K562 (cell line): ENCODE data around the gene ORAI3. TPM values are rescaled to one million over a fixed set of nuclear protein-coding genes. Genes with fewer than 3 reads are reported as not detected.

Source experiments
- ATAC-seq: fragments of 200-7000 bp; cut with Tn5 transposase; 3 replicates; pipeline ENCODE4 v1.9.1; 2020; ENCODE audit warnings: moderate library complexity
- BruUV-seq: library from RNA; stranded (reverse); fragments of 400-500 nt; replicated peaks from 2 replicates; lab custom pipeline; 2021; lab: Mats Ljungman, UMichigan
- CTCF ChIA-PET: fragments of 300-600 bp; formaldehyde crosslinking; extraction: SDS; loops from one replicate; lab custom pipeline; 2021; ENCODE audit warnings: low intra/inter-chr PET ratio; lab: Yijun Ruan, JAX
- POLR2A ChIA-PET: fragments of 300-600, 350-650 bp; sonication (Branson Sonifier 250); formaldehyde crosslinking; extraction: SDS; loops from one replicate; lab custom pipeline; 2021; ENCODE audit warnings: antibody characterized with exemption, inconsistent platforms; lab: Yijun Ruan, JAX
- DNase-seq, 4 experiments: peaks; one replicate each; pipeline versions ENCODE4 v3.0.0 to v3.0.0-alpha.2; 2011 to 2018; ENCODE audit warnings: low spot score in 3 of 4, mixed read lengths in 3 of 4; ENCODE audit errors: extremely low read depth in 1 of 4
- FAIRE-seq: peaks from 2 replicates; lab custom pipeline; 2011; peaks lifted over from hg19 to GRCh38; lab: Jason Lieb, UNC
- H2AFZ ChIP-seq: 2 replicates; pipeline ENCODE4 v1.6.0; 2011; ENCODE audit warnings: low read depth, low read length, control low read depth, inconsistent platforms
- H3K27ac ChIP-seq: fragments of 200-600 bp; 3 replicates; pipeline ENCODE4 v1.8.0; 2011; ENCODE audit warnings: low read depth, mild to moderate bottlenecking, control low read depth, inconsistent platforms, low read length, moderate library complexity, mixed read lengths; ENCODE audit errors: extremely low read depth
- H3K27me3 ChIP-seq, 2 experiments: fragments of 300-600 bp in 1 of 2; 2 replicates in 1 of 2; 3 replicates in 1 of 2; pipeline versions ENCODE4 v1.6.0 to v1.8.0; 2011; ENCODE audit warnings: inconsistent platforms in 2 of 2, low read length in 2 of 2, mild to moderate bottlenecking in 1 of 2, mixed read lengths in 1 of 2, moderate library complexity in 1 of 2; ENCODE audit not compliant: control insufficient read depth in 2 of 2, insufficient read depth in 2 of 2
- H3K36me3 ChIP-seq: fragments of 300-600 bp; 3 replicates; pipeline ENCODE4 v1.8.0; 2011; ENCODE audit warnings: mild to moderate bottlenecking, low read length, inconsistent platforms; ENCODE audit not compliant: control insufficient read depth, insufficient read depth
- H3K4me1 ChIP-seq, 2 experiments: fragments of 200-600 bp in 1 of 2; replicated peaks in 1 of 2; 2 replicates in 1 of 2; 3 replicates in 1 of 2; pipeline versions ENCODE4 v1.5.1 to v1.8.0; 2011; ENCODE audit warnings: inconsistent platforms in 2 of 2, low read length in 2 of 2, mild to moderate bottlenecking in 1 of 2, mixed read lengths in 1 of 2, moderate library complexity in 1 of 2; ENCODE audit not compliant: control insufficient read depth in 2 of 2, insufficient read depth in 2 of 2
- H3K4me2 ChIP-seq: 2 replicates; pipeline ENCODE4 v1.6.1; 2011; ENCODE audit warnings: low read length, control low read depth, inconsistent platforms, mixed read lengths; ENCODE audit not compliant: insufficient read depth
- H3K4me3 ChIP-seq: fragments of 200-600 bp; sonication (generic), shearing (Covaris generic); 2 replicates; pipeline ENCODE4 v1.5.1; 2016; ENCODE audit warnings: control low read depth, inconsistent platforms
- H3K79me2 ChIP-seq: fragments of 200-600 bp; 3 replicates; pipeline ENCODE4 v1.8.0; 2011; ENCODE audit warnings: low read length, inconsistent platforms; ENCODE audit not compliant: control insufficient read depth, insufficient read depth
- H3K9ac ChIP-seq, 2 experiments: 2 replicates each; pipeline versions ENCODE4 v1.6.0 to v1.6.1; 2011; ENCODE audit warnings: low read depth in 2 of 2, low read length in 2 of 2, control low read depth in 1 of 2, inconsistent platforms in 1 of 2, mild to moderate bottlenecking in 1 of 2, mixed read lengths in 1 of 2; ENCODE audit not compliant: insufficient read depth in 1 of 2
- H3K9me1 ChIP-seq: one replicate; pipeline ENCODE4 v1.6.0; 2011; ENCODE audit warnings: inconsistent platforms, mild to moderate bottlenecking, low read length, moderate library complexity; ENCODE audit not compliant: control insufficient read depth, insufficient read depth
- H3K9me3 ChIP-seq: replicated peaks from 2 replicates; pipeline ENCODE4 v1.5.1; 2011; ENCODE audit warnings: low read depth, low read length, inconsistent platforms; ENCODE audit not compliant: control insufficient read depth, insufficient read depth
- H4K20me1 ChIP-seq: replicated peaks from 2 replicates; pipeline ENCODE4 v1.6.1; 2011; ENCODE audit warnings: low read length, inconsistent platforms, mixed read lengths; ENCODE audit not compliant: control insufficient read depth, insufficient read depth
- BRD9 ChIP-seq: fragments of 450-650 bp; IDR thresholded peaks from 2 replicates; pipeline ENCODE4 v1.6.1; 2018; ENCODE audit warnings: low read depth; ENCODE audit not compliant: partially characterized antibody
- CBFB ChIP-seq: sonication (generic); formaldehyde crosslinking; IDR thresholded peaks from 2 replicates; pipeline ENCODE4 v1.4.0; 2020; ENCODE audit warnings: mild to moderate bottlenecking, missing genetic modification reagents
- EP400 ChIP-seq: fragments of 450-650 bp; IDR thresholded peaks from 2 replicates; pipeline ENCODE4 v1.6.1; 2017; ENCODE audit warnings: antibody characterized with exemption, mild to moderate bottlenecking, moderate library complexity
- EZH2 ChIP-seq: IDR thresholded peaks from 2 replicates; pipeline ENCODE4 v1.6.1; 2012; ENCODE audit warnings: low read depth, mild to moderate bottlenecking, inconsistent platforms, low read length, borderline replicate concordance
- FOXK2 ChIP-seq, 2 experiments: fragments of 450-650 bp; IDR thresholded peaks in 1 of 2; conservative IDR thresholded peaks in 1 of 2; 2 replicates each; pipeline ENCODE4 v1.6.1; 2016; ENCODE audit warnings: low read depth in 2 of 2, mild to moderate bottlenecking in 1 of 2
- GTF2A2 ChIP-seq: IDR thresholded peaks from 2 replicates; pipeline ENCODE4 v1.6.1; 2016; ENCODE audit warnings: mild to moderate bottlenecking, missing genetic modification characterization, missing compliant biosample characterization
- MAZ ChIP-seq, 2 experiments: fragments of 450-650 bp in 1 of 2; sonication (generic) in 1 of 2; formaldehyde crosslinking; IDR thresholded peaks in 1 of 2; conservative IDR thresholded peaks in 1 of 2; 2 replicates each; pipeline versions ENCODE4 v1.4.0 to v1.5.0; 2020; ENCODE audit warnings: mild to moderate bottlenecking in 1 of 2, missing genetic modification reagents in 1 of 2
- NCOR1 ChIP-seq: fragments of 450-650 bp; IDR thresholded peaks from 2 replicates; pipeline ENCODE4 v1.6.1; 2016; ENCODE audit warnings: mild to moderate bottlenecking, moderate library complexity
- NFIC ChIP-seq: fragments of 450-650 bp; IDR thresholded peaks from 2 replicates; pipeline ENCODE4 v1.6.1; 2017; ENCODE audit warnings: mild to moderate bottlenecking, inconsistent platforms
- POLR2B ChIP-seq: fragments of 450-650 bp; IDR thresholded peaks from 2 replicates; pipeline ENCODE4 v1.6.1; 2018; ENCODE audit warnings: low read depth; ENCODE audit not compliant: partially characterized antibody
- POLR2G ChIP-seq: fragments of 200-400 bp; formaldehyde crosslinking; IDR thresholded peaks from 2 replicates; pipeline ENCODE4 v1.6.1; 2017; ENCODE audit warnings: low read depth, mild to moderate bottlenecking, antibody characterized with exemption, low read length, moderate library complexity
- RFX7 ChIP-seq: fragments of 250-450 bp; sonication (Bioruptor Pico); IDR thresholded peaks from 2 replicates; pipeline ENCODE4 v1.5.1; 2021; ENCODE audit warnings: mild to moderate bottlenecking
- ZEB2 ChIP-seq: fragments of 450-650 bp; IDR thresholded peaks from 2 replicates; pipeline ENCODE4 v1.6.1; 2016
- ZFPM2 ChIP-seq: fragments of 250-450 bp; sonication (Bioruptor Pico); IDR thresholded peaks from 2 replicates; pipeline ENCODE4 v1.5.1; 2022; ENCODE audit warnings: mild to moderate bottlenecking
- ZZZ3 ChIP-seq: fragments of 450-650 bp; IDR thresholded peaks from 2 replicates; pipeline ENCODE4 v1.6.1; 2016; ENCODE audit warnings: antibody characterized with exemption, mild to moderate bottlenecking, moderate library complexity
- WGBS: fragments of 100-300 bp; shearing (Covaris generic); methylation state at CpG from one replicate; pipeline ENCODE4 v1.1.6; 2016; ENCODE audit warnings: low coverage, mixed read lengths; ENCODE audit not compliant: insufficient coverage; ENCODE audit errors: missing lambda C conversion rate; 5-methylcytosine and 5-hydroxymethylcytosine counted together
- in situ Hi-C: fragments of 300-500 bp; cut with MboI; formaldehyde crosslinking; loops from 4 replicates; pipeline ENCODE4 v1.15.0; 2018; ENCODE audit warnings: inconsistent platforms, mixed read lengths
- intact Hi-C: fragments of 100-400 bp; cut with micrococcal nuclease; formaldehyde crosslinking; loops from 2 replicates; pipeline ENCODE4 v1.14.2; 2022
- polyA plus RNA-seq, 8 experiments: library from polyadenylated mRNA; depleted of rRNA in 4 of 8; stranded (reverse) in 5 of 8; unstranded in 3 of 8; fragments of >200 nt; fragmentation: Nextera tagmentation in 2 of 8; fragmentation: Illumina TruSeq in 1 of 8; extraction: Ambion mirVana in 2 of 8; extraction: Trizol in 1 of 8; gene quantifications; 2 replicates each; pipeline versions ENCODE4 v1.2.1 to v1.2.3, GENCODE V29; 2011 to 2014; ENCODE audit warnings: inconsistent platforms in 1 of 8, missing spikeins in 1 of 8
- total RNA-seq, 7 experiments: library from RNA; depleted of rRNA in 6 of 7; stranded (reverse); fragments of >200 nt in 6 of 7; fragmentation: Illumina TruSeq in 2 of 7; extraction: Trizol in 2 of 7; gene quantifications; 2 replicates each; pipeline versions ENCODE4 v1.2.1 to v1.2.3, GENCODE V29; 2011 to 2021; ENCODE audit warnings: low replicate concordance in 1 of 7
- TF ChIP-seq, protein P1 (sequence below), 3 experiments: fragments of 200-800 bp in 1 of 3; sonication (Bioruptor generic) in 1 of 3; sonication (generic) in 1 of 3; formaldehyde crosslinking in 1 of 3; IDR thresholded peaks; 2 replicates each; pipeline versions ENCODE4 v1.6.1 to v1.8.0; 2016 to 2022; ENCODE audit warnings: mild to moderate bottlenecking in 2 of 3, missing compliant biosample characterization in 2 of 3, missing genetic modification characterization in 2 of 3, missing genetic modification reagents in 1 of 3
- TF ChIP-seq, protein P2 (sequence below), 2 experiments: fragments of 450-650 bp; IDR thresholded peaks; 2 replicates each; pipeline ENCODE4 v1.6.1; 2016
- TF ChIP-seq, protein P3 (sequence below): fragments of 250-450 bp; sonication (Bioruptor Pico); IDR thresholded peaks from 2 replicates; pipeline ENCODE4 v1.8.0; 2022; ENCODE audit warnings: inconsistent platforms, mild to moderate bottlenecking, moderate library complexity, borderline replicate concordance

The ORAI3 gene
- total and polyA plus RNA-seq, 9 of the 15 experiments (the other 6 are each of a cell fraction or from before 2014, with no cell fraction given): 4.9 to 23.3 (median 14.1) TPM

DNA sequence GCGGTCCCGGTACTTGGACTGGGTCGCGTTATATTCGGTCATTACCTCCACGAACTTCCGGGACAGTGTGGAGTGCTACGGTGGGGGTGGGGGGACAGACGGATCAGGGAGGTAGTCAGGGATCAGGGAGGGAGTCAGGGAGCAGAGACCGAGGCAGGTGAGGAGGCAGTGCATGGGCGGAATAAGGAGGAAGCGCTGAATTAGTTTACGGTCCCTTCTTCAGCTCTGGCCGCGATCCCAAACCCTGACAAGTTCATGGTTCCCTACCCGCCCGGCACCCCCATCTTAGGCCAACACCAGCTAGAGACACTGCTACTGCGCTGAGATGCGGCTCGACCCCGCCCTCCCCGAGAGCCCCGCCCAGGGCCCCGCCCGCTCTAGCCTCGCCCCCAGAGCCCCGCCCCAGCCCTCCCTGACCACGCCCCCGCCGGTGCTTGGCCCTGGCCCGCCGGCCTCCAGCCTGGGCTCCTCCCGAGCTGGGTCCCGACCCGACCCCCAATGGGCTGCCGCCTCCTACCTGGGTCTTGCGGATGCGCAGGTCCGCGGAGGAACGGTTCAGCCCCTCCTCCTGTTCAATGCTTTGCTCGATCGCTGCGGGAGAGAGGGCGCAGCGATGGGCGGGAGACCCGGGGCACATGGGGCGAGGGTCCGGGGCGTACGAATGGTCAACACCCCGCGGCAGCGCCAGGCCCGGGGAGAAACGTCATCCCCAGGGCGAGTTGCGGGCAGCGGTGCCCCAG lies 48.3 kb downstream of the ORAI3 start:
- peaks cover 48 to 50% of the 10 kb centered on the region in 2 experiments for H3K4me1 ChIP-seq
- H3K27ac ChIP-seq: peak overlapping the region; percentile 91
- peak overlapping the region; percentile 69 for H3K4me3 ChIP-seq
- H3K36me3 ChIP-seq: no peaks in the 10 kb centered on the region
- H4K20me1 ChIP-seq: no peaks in the 10 kb centered on the region
- FAIRE-seq: no peak
- peak overlapping the region; percentile 81 to 91 for H3K9ac ChIP-seq
- 6% methylated on average over 40 of the region's 60 CpGs for WGBS
- intact Hi-C loops: no loop called here
- ChIA-PET CTCF (no interaction called here), POLR2A (interaction anchor here (0.5 to 1.6 kb wide), 8 partner anchors 26 to 943 kb away, joined by 3 to 7 read pairs (median 3); partner anchors contain the start of genes ZNF646 and ZNF668)
- peak; percentile 93 for ATAC-seq
- no peaks in the 10 kb centered on the region for H3K9me1 ChIP-seq
- H2AFZ ChIP-seq: peak overlapping the region; percentile 97
- H3K9me3 ChIP-seq: no peaks in the 10 kb centered on the region
- BruUV-seq: no TSS peak
- no peaks in the 10 kb centered on the region for H3K27me3 ChIP-seq
- DNase-seq: peak; percentile 89 to 99 (median 98)
- H3K4me2 ChIP-seq: peak overlapping the region; percentile 99
- in situ Hi-C loops: loop anchor here (10.0 to 25.0 kb wide), 2 partner anchors 318 to 440 kb away; partner anchors contain the start of genes COX6A2 and ZNF843
- H3K79me2 ChIP-seq: peaks cover 3% of the 10 kb centered on the region; the same call in 2 of the 3 replicates
- TF ChIP-seq NFIC (peak; percentile 65), MAZ (CRISPR knock-in tag; conservative IDR thresholded peaks at IDR 0.05 in 1 of 2, IDR thresholded peaks at IDR 0.05 in 1 of 2) (peak; percentile 22 to 84; a peak in 2 of 4 replicates), NCOR1 (no peak), ZEB2 (0 out of 2 replicates have a peak, but pooled peaks have one; percentile 17), POLR2G (peak; percentile 74), EZH2 (no peak), ZZZ3 (no peak), GTF2A2 (tag) (no peak), CBFB (CRISPR knock-in tag) (no peak), FOXK2 (conservative IDR thresholded peaks at IDR 0.05 in 1 of 2, IDR thresholded peaks at IDR 0.05 in 1 of 2; ENCODE audit: low read depth in 2 of 2) (peak in 1 of 2 experiments; percentile 40; a peak in 1 of 4 replicates), RFX7 (no peak), POLR2B (peak; percentile 89), EP400 (peak; percentile 76), ZFPM2 (CRISPR knock-in tag) (no peak), BRD9 (peak; percentile 52)
- TF ChIP-seq, protein P1, sequence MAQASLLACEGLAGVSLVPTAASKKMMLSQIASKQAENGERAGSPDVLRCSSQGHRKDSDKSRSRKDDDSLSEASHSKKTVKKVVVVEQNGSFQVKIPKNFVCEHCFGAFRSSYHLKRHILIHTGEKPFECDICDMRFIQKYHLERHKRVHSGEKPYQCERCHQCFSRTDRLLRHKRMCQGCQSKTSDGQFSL (CRISPR knock-in tag; IDR thresholded peaks at IDR 0.05): peak; percentile 91
- TF ChIP-seq, protein P1 (tag; IDR thresholded peaks at IDR 0.05): peak in 1 of 2 experiments; percentile 70; a peak in 1 of 4 replicates
- TF ChIP-seq, protein P2, sequence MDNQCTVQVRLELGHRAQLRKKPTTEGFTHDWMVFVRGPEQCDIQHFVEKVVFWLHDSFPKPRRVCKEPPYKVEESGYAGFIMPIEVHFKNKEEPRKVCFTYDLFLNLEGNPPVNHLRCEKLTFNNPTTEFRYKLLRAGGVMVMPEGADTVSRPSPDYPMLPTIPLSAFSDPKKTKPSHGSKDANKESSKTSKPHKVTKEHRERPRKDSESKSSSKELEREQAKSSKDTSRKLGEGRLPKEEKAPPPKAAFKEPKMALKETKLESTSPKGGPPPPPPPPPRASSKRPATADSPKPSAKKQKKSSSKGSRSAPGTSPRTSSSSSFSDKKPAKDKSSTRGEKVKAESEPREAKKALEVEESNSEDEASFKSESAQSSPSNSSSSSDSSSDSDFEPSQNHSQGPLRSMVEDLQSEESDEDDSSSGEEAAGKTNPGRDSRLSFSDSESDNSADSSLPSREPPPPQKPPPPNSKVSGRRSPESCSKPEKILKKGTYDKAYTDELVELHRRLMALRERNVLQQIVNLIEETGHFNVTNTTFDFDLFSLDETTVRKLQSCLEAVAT (IDR thresholded peaks at IDR 0.05): peak; percentile 35 to 63; a peak in 1 of 4 replicates
- TF ChIP-seq, protein P3, sequence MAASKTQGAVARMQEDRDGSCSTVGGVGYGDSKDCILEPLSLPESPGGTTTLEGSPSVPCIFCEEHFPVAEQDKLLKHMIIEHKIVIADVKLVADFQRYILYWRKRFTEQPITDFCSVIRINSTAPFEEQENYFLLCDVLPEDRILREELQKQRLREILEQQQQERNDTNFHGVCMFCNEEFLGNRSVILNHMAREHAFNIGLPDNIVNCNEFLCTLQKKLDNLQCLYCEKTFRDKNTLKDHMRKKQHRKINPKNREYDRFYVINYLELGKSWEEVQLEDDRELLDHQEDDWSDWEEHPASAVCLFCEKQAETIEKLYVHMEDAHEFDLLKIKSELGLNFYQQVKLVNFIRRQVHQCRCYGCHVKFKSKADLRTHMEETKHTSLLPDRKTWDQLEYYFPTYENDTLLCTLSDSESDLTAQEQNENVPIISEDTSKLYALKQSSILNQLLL: no peak
